GM15510 (cell line): ENCODE data around the gene PTGIS.

Experiments used
- POLR2A ChIP-seq: IDR thresholded peaks from 3 replicates; pipeline ENCODE4 v1.6.1; 2011; ENCODE audit warnings: borderline replicate concordance; ENCODE audit not compliant: insufficient read length; ENCODE audit errors: extremely low read depth

The PTGIS gene

DNA sequence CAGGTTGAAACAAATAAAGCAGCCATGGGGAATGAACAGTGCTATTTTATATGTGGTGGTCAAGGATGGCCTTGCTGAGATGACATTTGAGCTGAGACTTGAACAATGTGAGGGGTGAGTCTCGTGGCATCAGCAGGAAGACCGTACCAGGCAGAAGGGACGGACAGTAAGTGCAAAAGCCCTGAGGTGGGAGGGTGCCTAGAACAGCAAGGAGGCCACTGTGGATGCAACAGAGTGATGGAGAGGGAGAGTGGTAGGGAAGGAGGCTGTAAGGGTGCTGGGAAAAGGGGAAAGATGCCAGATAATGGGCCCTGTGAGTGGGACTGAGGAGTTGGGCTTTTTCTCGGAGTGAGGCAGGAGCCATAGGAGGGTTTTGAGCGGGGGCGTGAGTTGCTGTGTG, 97.0 kb downstream of the PTGIS start:
- TF ChIP-seq POLR2A, result no peak

DNA sequence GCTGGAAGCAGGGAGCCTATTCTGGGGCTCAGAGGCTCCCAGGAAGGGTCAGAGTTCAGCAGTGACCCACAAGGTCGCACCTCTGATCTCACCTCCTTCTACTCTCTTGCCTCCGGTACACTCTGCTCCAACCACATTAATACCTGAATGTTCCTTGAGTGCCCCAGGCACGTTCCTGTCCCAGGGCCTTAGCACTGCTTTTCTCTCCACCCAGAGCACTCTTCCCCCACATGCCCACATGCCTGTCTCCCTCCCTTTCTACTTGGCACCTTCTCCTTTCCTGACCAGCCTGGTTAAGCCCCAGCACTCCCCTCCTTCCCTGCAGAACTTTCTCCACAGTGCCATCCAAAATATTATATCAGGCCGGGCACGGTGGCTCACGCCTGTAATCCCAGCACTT, 98.9 kb downstream of the PTGIS start:
- no peak for TF ChIP-seq POLR2A

DNA sequence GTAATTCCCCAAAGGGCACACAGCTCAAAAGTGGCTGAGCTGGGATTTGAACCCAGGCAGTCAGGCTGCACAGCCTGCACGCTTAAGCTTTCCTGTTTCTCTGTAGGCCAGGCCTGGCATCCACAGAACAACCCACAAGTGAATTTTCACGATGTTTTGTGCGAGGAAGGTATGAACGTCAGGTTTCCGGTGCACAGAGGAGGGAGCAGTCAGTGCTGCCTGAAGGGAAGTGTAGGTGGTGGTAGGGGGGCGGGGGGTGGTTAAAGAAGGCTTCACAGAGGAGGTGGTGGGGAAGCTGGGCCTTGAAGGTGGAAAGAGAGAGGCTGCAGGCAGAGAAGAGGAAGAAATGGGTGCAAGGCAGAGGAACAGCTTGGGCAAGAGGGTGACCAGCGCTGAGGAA, 99.5 kb downstream of the PTGIS start:
- no peak for TF ChIP-seq POLR2A

DNA sequence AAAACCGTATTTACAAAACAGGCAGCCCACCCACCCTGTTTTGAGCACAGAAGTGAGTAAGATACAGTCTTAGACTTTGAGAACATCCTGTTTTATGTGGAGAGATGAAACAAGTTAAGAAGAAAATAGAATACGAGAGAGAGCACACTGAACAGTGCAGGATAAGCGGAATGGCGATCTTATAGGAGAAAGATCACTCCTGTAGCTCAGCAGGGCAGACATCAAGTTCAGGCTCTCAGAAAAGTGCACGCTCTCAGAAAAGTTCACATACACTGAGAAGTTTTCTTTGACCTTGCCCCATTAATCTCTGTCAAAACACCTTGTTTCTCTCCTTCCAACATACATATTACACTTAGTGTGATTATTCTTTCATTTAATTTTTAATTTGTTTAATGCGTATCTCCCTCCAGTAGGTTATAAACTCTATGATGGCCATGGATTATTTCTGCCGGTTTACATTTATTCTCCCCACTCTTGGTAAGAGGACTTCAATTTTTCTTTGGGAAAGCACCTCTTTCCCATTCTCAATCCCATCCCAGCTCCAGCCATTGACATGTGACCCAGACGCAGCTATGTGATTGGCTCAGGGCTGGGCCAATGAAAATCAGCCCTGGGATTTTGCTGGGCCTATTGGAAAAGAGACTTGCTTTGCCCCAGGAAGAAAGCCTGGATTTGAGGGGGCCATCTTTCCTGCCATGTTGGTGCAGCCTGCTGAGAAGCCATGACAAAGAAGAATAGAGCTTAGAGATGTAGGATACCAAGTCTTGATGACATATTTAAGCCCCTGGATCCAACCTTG, 101.6 kb downstream of the PTGIS start:
- no peak for TF ChIP-seq POLR2A

DNA sequence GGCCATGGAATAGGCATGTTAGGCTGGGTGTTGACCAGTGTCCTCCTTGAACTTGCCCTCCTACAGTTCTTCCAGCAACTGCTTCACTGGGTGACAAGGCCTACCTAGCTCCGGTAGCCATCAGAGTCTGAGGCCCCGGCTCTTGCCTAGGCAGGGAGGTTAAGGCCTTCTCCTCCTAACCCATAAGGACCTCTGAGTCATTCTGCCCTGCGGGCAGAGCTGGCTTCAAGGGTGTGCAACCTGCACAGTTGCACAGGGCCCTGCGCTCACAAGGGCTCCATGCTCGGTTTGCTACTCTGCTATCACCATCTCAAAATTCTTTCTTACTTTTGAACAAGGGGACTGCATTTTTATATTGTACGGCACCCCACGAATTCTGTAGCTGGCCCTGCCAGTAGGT, 103.4 kb downstream of the PTGIS start:
- no peak for TF ChIP-seq POLR2A

DNA sequence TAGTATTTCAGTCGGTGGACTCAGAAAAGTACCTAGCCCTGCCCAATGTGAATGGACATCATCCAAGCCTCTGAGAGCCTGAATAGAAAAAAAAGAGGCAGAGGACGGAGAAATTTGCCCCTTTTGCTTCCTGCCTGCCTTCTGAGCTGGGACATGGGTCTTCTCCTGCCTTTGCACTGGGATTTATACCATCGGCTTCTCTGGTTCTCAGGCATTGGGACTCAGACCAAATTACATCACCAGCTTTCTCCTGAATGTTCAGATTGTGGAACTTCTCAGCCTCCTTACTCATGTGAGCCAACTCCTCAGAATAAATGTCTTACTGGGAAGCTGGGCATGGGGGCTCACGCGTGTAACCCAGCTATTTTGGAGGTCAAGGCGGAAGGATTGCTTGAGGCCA, 105.3 kb downstream of the PTGIS start:
- no peak for TF ChIP-seq POLR2A

DNA sequence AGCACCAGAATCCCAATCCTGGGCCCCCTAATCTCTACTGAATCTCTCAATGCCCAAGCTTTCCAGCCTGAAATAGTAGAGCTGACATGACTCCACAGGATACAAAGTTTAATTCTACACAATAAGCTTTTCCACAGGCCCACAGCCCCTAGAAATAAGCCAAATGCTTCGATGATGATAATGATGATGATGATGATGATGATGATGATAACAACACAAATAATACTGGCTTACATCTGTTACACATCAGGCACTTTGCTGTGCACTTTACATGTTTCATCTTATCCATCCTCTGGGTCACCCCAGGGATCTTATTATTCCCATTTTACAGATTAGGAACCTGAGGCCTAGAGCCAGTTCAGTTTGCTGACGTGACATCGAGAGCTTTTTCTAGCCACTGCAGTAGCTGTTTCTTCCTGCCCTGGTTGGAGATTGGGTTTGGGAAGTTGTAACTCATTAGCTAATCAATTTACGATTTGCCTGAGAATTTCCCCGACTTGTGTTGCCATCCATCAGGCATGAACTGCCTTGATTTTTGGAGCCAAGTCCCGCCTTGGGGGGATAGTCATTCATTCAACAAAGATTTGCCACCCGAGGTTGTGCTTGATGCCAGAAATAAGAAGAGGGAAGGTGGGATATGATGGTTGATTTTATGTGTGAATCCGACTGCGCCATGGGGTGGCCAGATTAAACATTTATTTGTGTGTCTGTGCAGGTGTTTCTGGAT, 105.9 kb downstream of the PTGIS start:
- no peak for TF ChIP-seq POLR2A

DNA sequence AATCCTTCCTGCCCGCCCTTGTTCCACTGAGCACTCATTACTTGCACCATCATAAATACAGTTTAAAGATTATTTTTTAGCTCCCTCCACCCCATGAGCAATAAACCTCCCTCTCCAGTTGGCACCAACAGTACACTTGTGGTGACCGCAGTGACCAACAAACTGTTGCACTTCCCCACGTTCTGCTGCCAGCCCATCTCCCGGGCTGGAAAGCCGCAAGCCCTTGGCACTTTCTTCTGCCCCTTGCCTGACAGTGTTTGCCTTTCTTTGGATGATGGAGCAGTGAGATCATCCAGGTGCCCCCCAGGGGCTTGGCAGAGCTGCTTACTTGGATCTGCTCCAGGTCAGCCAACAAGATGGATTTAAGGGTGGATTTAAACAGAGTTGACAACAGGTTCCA, 107.0 kb downstream of the PTGIS start:
- TF ChIP-seq POLR2A, result no peak

DNA sequence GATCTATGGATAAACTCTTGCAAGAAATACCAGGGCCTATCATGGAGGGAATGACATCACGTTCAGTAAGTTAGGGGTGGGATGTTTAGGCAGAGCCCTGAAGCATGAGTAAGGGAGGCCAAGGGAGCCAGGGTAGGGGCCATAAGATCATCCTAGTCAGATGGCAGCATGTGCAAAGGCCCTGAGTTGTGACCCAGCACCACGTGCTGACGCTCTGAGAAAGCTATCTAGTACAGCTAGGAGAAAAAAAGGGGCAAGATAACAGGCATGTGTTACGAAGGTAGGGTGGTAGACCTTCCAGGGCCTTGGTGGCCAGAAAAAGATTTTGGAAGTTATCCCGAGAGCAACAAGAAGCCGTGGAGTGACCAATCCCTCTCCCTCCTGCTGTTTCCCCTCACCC, 107.8 kb downstream of the PTGIS start:
- TF ChIP-seq POLR2A, result no peak

DNA sequence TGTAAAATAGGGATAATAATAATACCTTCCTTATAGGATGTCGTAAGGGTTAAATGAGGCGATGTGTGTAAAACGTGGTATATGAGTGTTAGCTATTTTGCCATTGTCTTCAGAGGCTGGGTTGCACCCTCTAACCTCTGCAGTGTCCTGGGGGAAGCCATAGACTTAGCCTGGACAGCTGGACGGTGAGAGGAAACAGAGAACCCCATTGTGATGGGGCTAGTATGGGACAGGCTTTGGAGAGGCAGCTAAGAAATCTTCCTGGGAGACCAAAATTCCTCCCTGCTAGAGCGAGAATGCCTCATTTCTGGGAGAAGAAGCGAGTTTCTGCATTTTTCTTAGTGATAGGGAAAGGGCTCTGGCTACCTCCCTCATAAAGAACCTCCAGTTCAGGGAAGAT, 108.3 kb downstream of the PTGIS start:
- TF ChIP-seq POLR2A, result no peak

DNA sequence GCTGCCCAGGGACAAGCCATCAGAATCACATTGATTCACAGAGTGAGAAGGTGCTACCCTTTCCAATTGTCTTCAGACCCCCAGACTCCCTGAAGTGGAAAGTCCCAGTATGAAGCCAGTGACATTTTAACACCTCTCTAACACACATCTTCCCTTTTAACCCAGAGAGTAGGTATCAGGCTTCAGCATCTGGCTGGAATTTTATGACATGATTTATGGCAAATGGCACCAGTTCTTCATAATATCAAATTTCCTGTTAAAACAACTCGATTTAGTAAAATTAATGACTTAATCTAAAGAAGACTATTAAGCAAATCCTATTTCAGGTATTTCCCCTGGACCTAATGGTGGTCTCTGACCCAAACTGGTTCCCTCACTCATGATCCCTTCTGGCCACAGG, 110.5 kb downstream of the PTGIS start:
- TF ChIP-seq POLR2A, result no peak

DNA sequence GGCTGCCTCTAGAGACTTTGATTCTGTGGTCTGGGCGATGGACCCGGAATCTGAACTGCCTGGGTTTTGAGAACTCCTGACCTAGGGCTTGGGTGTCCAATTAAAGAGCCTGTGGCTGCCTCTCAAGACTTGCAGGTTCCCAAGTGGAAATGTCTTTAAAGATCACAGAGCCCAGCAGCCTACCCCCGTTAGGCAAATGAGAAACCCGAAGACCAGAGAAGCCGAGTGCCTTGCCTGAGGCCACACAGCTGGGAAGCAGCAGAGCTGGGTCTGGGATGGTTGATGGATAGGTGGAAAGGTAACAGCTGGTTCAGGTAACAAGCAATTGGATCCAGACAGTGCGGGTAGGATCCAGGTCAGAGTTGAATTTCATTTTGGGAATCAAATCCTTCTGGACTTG, 111.3 kb downstream of the PTGIS start:
- TF ChIP-seq POLR2A, result no peak

DNA sequence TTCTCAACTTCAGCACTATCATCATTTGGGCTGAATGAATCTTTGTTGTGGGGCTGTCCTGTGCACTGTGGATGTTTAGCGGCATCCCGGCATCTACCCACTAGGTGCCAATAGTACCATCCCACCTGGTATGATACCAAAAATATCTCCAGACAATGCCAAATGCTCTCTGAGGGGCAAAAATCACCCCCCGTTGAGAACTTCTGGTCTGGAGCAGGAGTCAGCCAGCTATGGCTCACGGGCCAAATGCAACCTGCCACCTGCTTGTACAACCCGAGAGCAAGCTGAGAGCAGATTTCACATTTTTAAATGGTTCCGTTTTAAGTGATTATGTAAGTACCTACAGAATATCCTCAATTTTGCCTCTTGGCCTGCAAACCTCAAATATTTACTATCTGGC, 112.2 kb downstream of the PTGIS start:
- no peak for TF ChIP-seq POLR2A
